Measurements from ENCODE around the gene CACNA1C.

Gene CACNA1C

DNA sequence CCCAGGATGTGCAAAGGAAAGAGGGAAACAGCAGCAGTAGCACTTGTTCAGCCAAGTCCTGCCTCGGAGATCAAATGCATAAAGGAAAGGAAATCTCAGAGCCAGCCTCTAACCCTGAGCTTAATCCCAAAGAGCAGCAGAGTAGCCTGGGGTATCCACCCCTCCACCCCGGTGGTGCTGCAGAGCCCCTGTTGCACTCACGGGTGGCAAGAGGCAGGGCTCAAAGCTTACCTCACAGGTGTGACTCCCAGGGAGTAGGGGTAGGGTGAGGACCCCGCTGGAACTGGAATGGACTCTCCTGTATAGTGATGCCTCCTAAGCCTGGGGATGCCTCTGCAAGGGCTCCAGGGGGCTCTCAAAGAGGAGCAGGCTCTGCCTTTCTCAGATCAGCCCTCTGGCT lies 211.1 kb downstream of the CACNA1C start:
- DNase-seq = no peak

DNA sequence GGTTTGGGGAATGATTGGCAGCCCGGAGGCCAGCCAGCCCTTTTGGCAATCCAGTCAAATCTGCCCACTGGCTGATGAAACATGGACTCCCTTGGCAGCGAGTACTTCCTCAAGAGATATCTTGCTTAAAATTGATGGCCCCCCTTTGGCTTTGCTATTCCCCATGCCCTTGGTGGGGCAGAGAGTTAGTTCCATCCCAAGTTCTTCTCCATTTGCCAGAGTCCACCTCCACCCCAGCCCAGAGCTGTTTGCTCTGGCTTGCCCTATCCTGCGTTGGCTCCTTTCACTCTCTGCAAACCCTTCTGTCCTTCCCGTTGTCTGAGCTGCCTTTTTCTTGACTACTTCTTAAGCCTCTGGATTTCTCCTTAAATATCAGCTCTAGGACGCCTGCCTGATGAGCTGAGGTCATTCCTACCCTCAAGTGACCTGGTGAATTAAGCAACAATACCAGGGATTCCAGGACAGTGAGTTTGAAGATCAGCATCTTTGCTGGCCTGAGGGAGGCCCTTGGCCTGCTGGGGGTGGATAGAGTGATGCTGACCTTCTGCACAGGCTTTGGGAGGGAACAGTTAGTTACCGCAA lies 212.0 kb downstream of the CACNA1C start:
- DNase-seq = peak; percentile 96

DNA sequence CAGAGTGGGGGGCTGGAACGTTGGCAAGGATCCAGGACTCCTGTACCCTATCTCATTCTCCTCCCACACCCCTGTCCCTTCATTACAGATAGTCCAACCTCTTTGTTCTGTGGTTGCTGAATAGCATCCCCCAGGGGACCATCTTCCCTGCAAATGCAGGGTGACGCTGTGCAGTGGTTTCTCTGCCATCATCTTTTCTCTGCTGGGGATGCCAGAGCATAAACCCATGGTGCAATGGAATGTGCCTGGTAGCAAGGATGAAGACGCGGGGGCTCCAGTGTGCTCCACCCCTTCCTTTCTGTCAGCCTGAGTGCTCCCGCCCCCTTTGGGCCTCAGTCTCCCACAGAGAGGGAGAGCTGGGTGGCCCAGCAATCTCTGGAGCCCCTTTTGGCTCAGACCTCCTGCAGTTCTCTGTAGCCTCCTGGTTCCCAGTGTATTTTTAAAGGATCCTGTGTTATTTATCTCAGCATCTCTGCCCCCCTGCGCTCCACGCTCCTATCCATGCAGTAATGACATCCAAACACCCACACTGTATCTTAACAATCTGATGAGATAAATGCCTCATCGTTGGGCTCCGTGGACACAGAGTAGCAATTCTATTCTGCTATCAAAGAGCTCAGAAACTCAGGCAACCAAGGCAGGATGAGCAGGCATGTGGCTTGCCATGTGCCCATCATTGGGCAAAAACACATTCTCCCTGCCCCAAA lies 212.8 kb downstream of the CACNA1C start:
- peak; percentile 91 for DNase-seq

DNA sequence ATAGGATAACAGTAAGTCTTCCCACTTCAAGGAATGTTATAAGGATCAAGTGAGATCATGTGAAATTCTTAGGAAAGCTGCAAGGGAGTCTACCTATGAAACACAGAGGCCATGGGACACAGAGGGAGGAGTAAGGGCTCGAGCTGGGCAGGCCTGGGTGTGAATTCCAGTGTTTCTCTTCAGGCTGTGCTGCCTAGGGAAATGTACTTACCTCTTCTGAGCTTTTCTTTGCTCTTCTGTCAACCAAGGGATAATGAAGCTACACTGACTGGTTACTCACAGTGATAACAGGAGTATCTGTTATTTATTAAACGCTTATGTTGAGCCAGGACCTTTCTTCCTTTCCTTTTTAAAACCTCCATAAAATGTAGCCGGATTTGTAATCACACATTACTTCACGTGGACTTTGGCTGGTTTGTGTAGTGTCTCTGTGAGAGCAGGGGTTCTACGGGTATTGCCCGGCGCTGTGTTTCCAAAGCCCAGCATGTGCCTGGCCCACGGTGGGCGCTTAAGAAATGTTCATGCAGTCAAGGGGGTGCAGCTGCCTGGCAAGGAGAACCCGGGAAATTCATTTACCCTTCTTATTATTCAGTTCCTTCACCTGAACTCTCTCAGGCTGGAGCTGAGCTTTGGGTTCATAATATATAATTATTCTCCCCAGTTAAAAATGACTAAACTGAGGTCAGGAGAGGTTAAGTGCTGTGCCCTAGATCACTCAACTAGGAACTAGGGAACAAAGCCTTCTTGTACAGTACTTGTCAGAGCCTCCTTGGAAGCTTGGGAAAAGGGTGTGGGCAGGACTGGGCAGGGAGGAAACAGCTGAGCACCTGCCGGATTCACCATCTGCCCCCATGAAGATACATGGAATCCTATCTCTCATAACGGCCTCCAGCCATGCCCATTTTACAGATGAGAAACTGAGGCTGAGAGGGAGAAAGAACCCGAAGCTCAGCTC lies 214.2 kb downstream of the CACNA1C start:
- DNase-seq = no peak

DNA sequence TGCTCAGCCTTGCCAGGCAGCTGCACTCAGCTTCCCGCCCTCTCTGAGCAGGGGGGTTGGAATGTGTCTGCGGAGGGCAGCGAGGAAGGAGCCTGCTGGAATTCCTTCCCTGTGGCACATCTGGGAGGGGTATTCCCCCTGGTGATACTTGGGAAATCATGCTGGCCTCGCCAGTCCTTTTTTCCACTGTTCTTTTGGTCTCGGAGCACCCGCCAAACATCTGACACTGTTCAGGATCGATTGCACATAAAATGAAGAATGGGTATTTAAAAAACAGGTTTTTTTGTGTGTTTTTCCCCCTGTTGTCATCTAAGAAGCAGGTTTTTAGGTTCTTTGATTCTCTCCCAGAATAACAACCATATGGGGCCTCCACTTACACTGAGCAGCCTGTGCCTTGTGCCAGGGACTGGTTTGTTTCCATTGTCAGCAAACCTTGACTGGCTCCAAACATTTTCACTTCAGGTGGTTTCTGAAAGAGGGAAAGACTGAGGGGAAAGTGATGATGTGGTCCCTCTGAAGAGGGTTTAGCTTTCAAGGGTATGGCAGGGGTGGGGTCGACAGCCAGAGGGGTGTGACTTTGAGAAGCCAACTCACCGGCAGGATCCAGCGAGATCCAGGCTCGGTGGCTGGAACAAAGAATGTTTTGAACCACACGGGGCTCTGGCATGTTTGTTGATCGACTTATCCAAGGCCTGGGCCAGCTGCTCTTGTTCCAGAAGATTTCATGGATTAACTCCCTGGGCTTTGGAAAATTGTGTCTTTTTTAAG lies 215.1 kb downstream of the CACNA1C start:
- DNase-seq = peak; percentile 83

DNA sequence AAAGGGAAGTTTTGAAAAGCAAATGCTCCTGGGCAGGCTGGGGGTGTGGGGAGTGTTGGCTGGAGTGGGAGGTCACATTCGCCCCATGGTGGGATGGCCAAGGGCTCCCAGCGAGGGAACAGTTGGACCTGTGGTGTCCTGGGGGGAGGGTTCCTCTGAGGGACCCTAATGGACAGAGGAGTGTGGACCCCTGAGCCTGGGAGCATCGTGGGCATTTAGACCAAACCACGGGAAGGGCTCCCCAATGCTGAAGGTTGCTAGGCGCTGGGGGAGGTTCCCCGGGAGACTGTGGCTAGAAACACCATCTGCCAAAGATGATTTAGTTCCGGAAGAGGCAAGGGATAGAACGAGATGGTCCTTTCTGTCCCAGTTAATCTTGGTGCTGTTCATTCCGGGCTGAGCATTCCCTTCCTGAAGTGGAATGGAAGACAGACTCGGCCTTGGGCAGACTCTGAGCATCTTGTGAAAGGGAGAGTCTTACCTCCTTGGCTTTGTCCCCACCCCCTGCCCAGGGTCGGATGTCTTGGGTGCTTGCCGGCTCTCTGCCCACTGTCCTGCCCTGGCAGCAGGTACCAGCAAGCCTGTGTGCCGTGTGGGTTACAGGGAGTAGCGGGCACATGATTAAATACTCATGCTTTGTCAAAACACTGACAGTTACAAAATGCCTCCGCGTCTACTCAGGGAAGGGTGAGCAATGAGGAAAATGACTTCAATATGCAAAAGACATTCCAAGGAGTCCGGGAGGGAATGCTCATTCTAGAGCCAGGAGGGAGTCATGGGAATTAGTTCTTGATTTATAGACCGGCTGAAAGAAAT lies 215.9 kb downstream of the CACNA1C start:
- DNase-seq = peak; percentile 96

DNA sequence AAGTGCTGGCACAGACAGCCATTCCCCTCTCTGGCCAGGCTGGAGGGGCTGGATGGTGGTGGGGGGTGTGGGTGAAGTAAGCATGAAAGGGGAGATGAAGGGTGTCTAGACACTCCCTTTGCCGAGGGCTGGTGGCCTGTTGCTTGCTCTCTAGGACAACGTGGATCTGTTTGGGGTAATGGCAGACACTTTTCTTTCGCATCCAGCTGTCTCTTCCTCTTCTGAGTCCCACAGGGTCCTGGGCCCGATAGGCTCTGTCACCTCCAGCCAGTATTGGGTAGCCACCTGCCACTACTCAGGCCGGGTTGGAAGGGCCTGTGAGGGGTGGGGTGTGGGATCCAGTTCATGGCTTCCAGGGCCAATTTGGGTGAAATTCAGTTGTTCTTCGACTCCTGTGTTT lies 218.1 kb downstream of the CACNA1C start:
- DNase-seq = no peak

DNA sequence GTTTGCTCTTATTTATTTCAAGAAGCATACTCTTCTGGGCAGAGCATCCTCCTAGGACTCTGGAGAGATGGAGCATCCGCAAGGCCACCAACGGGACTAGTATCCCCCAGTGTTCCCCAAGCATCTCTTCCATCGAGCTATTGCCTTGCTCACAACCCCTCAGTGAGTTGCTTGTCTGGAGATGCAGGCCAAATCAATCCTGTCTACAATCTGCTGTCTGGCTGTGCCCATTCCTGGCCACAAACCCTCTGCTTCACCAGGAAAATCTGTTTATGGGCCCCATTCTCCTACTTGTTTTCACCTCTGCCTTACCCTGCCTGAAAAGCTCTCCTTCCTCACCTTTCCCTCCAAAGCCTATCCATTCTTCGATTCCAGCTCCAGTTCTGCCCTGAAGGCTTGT lies 219.2 kb downstream of the CACNA1C start:
- DNase-seq = no peak

DNA sequence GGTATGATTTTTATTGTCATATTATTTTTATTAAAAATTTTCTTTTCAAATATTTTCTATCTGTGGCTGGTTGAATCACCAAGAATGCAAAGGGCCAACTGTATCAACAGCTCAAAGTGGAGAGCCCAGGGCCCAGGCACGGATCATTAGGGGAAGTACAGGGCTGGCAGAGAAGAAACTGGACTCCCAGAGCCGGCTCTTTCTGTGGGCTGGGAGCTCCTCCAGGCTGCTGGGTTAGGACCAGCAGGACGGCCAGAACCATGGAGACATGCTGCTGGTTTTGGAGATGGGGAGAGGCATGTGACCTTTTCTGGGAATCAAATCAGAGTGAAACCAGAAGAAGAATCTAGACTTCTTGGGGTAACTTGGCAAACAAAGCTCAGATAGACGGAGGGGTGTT lies 220.5 kb downstream of the CACNA1C start:
- DNase-seq = peak; percentile 65

DNA sequence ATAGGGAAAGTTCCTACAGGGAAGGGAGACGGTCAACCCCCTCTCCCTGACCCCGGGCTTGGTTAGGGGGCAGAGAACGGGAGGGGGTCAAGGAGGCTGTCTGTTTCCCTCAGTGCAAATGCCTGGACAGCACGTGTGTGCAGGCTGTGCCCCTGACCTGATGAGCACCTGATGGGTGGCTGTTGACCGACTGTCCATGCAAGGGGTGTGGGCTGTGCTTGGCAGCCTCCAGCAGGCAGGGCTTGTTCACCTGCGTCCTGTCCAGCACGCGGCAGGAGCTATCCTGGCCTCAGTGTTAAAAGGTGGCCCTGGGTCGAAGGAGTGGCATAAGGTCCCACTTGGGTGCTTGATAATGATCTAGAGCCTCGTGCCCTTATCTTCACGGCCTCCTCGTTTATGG lies 221.0 kb downstream of the CACNA1C start:
- DNase-seq = no peak

DNA sequence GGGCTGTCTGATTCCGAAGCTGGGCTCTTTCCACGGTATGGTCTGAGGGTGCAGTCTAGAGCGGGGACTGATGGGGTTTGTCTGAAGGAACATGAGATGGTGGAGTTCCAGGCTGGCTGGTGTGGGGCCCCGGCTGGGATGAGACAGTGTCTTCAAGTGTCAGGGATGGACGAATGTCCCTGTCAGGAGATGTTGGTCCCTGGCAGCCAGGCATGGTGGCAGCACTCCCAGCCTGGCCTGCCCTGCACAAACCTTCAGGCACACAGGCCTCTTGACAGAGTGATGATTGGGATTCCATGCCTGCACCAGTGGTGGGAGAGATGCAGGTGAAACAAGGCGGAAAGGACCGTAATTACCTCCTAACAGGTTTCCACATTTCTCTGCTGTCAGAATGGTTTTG lies 221.9 kb downstream of the CACNA1C start:
- DNase-seq = no peak

DNA sequence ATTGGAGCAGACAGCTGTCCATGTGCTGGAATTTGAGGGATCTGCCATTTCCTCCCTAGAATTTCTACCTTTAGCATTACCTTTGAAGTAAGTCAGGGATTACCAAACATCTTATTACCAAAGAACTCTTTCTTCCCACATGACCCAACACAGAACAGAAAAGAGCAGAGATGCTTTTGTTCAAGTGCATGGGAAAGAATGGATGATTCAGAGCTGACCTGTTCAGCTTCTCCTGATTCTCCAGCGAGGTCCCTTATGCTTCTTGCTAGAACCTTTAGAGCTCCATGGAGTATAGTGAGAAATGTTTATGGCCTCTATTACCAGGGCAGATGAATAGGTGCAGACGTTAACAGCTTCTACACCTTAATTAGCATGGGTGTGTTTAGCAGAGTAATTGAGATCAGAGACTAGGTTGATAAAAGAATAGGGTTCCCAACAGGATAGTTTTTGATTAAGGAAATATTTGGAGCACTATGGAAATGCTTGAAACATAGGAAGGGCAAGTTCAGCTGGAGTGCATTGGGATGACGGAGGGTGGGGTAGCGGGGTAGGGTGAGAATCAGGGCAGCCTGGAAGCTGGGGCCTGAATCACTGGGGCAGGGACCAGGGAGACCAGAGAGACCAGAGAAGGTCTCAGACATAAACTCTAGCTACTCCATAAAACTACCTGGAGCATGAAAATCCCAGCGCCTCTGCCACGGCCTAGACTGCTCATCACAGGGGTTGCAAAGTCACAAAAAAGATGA lies 223.7 kb downstream of the CACNA1C start:
- DNase-seq = no peak

DNA sequence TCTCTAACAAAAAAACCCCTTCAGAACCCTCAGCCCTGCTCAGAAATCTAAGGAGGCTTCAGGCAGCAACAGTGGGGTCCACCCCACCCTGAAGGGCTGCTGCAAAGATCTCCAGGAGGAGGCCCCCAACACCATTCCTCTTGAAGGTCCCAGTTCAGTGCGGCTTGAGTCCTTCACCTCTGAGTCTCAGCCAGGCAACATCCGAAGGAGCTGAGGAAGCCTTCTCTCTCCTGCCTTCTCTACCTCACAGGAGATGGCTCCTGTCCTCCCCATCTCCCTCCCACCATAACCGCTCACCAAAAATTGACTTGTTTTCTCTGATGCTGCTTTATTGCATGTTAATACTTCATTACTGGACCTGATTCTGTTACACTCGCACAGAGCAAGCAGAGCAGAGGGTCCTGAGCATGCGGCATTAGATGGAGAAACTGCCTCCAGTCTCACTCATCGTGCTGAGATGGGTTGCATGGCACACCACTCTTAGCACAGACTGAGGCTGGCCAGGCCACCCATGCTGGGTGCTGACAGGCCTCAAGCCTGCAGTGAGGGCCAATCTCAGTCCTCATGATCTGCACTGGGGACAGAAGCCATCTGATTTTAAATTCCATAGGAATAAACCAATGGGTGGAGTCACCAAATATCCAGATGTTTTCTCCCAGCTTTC lies 224.8 kb downstream of the CACNA1C start:
- DNase-seq = no peak

DNA sequence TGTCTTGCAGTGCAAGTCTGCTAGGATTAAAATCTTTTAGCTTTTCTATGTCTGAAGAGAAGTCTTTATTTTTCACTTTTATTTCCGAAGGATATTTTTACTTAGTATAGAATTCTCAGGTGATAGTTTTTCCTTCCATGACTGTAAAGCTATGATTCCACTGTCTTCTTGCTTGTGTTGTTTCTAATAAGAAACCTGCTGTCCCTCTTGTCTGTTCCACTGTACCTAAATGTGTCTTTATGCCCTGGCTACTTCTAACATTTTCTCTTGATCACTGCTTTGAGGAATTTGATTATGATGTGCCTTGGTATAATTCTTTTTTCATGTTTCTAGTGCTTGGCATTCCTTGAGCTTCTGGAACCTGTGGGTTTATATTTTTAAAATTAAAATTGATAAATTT lies 228.7 kb downstream of the CACNA1C start:
- no peak for DNase-seq

DNA sequence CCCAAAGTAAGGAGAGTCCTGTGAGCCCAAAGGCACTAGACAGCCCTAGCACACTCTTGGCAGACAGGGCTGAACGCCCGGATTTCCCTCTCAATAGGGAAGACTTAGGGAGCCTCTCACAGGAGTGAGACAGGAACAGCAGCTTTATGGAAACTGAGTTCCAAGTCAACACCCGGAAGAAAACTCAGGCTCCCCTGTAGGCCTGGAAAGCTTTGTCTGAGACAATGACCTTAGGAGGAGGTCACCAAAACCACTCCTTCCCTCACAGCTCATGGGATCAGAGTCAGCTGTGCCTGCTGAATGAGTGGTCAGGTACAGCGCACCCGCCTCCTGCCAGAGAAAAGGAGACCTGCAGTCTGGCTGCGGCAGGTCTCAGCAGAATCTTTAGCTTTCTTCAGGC lies 229.5 kb downstream of the CACNA1C start:
- peak; percentile 55 for DNase-seq

DNA sequence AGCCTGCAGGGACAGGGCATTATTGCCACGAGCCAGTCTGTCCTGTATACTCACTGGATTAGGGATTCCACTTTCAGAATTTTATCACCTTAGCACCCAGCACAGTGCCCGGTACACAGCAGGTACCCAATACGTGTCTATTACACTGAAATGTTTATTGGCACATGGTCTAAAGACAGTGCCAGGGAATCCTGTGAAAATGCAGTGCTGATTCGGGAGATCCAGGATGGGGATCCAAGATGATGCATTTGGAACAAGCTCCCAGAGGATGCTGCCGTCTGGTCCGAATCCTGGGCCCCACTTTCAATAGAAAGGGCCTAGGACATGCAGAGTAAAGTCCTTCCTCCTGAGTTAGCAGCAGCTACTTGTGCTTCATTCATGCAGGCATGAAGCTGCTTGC lies 230.7 kb downstream of the CACNA1C start:
- no peak for DNase-seq

DNA sequence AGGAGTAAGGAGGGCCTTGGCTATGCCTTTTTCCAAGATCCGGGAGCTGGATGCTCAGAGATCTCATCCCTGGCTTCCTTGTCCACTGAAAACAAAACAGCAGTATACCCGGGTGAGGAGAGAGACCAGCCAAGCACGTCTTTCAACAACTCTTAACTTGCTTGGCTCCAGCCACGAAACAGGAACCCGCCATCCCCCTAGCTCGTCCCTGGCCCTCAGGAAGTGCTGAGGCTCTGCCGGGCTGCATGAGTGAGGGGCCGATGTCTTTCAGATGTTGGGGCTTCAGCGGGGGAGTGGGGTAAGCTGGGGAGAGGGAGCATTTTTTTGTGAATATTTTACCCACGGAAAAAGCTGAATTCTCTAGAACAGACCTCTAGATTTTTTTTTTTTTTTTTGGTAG lies 231.1 kb downstream of the CACNA1C start:
- DNase-seq = peak; percentile 87

DNA sequence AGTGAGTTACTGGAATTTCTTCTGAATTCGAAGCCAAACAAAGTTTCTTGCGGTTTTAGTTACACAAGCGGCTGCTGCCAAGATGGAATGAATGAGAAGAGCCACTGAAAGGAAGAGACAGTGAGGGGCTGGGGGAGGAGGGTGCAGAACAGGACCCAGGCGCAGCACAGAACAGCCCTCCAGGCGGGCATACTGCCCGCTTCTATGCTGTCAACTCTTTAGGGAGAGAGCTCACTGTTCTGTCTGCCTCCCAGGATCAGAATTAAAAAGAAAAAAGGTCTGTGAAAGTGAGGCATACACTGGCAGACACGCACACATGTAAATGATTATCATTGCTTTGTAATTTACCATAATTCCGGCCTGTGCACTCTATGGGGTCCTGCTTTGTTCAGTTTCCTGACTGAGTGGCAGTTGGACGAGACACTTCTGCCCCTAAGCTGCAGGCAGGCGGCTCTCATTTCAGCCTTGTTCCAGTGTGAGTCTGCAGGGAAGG lies 231.6 kb downstream of the CACNA1C start:
- DNase-seq = peak; percentile 97

DNA sequence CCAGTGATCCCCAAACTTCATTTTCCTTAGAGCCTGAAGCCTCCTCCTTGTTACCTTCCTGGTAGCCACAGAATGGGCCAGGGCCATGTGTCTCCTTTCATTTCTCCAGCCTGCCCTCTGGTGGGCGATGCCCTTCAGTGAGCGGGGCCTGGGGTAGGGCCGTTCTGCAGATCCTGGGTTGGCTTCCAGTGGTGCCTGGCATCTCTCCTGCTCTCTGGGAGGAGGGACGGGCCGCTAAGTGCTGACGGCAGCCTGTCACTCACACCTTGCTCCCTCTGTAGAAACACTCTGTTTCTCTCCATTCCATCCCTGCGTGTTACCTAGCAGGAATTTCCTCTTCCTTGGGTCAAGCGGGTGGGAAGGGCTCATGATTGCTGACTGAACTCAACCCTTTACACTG lies 232.1 kb downstream of the CACNA1C start:
- DNase-seq = peak; percentile 89

DNA sequence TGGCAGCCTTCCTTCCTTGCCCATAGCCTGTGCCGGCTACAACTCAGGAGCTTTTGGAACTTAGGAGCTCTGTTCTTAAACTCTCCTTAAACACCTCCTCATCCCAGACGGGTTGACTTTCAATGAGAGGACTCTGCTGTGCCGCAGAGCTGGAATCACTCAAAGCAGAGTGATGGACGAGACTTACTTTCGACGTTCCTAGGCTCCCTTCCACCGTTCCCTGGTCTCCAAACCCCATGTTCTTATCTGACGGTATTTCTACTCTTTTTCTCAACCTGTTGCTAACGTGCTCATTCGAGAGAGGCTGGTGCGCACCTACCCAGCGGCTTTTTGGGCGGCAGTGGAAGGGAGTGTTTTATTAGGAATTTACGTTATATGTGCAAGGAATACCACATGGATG lies 232.7 kb downstream of the CACNA1C start:
- no peak for DNase-seq

DNA sequence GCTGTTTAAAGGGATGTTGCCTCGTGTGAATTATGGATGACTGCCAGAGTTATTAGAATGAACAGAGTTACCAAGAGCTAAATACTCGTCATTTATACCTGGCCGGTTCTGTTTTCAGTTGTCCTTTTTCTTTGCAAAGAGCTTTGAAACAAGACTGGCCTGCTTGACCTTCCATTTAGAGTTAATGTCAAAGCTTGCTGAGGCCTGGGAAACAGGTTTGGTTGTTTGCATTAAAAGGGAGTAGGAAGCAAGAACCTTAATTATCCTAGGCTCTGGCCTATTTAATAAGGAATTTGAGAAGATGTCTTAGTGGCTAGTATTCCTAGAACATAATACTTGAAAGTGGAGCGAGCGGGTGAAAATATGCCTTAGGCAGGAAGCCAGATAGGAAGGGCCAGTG lies 233.3 kb downstream of the CACNA1C start:
- no peak for DNase-seq
